ENCODE results near the gene FAM53A.

Gene FAM53A

GRCh38 chr4:1595789-1596325 lies 88.3 kb downstream of the FAM53A start:
- H3K4me3 ChIP-seq (ENCODE audit: low read depth, low read length) = no peak overlapping the region

- H3K4me3 ChIP-seq (ENCODE audit: low read depth, low read length) = no peak overlapping the region
Observed at GRCh38 chr4:1594871-1595788, 89.0 kb downstream of the FAM53A start.

- no peak overlapping the region for H3K4me3 ChIP-seq (ENCODE audit: low read depth, low read length)
Observed at GRCh38 chr4:1593881-1594345, 90.2 kb downstream of the FAM53A start.

DNA sequence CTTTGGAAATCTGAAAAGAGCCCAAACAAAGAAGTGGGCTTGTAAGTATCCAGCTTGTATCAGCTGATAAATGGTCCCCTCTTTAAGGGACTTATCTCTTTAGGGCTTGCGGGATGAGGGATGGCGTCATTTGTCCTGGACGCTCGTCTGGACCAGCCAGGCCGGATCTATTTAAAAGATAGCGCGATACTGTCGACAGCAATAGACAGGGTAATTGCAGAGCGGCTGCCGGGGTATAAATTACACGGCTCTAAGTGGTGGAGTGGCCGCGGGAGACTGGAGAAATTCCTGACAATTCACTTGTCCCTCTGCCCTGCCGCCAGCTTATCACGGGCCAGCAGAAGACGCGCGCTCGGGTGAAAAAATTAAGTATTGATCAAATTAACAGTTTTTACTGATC lies 90.7 kb downstream of the FAM53A start:
- no peak overlapping the region for H3K4me3 ChIP-seq (ENCODE audit: low read depth, low read length)

DNA sequence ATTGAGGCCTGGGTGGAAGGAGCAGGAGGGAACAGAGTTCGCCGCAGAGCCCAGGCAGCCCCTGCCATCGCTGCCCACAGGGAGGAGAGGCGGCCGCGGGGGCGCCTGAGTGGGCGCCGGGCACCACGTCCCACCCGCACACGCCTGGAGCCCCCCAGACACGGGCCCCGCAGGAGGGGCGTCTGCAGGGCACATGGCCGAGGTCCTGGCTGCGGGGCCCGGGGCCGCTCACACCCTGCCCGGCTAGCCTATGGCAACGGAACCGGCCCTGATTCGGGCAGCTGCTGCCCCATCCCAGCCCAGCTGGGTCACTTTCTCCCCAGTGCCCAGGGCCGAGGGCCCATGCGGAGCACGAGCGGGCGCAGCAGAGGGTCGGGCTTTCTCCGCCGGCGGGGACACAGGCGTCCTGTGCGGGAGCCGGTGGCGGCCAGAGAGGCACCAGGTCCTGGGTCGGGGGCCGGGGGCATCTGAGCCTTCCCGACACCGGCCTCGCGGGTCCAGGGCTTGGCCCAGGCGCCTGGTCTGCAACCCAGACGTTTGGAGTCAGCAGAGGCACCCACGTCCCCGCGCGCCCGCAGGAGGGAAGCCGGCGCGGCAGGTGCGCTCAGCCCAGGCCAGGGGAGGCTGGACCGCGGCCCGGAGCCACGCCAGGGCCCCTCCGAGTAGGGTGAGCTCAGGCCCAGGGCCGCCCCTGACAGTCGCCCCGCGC lies 91.2 kb downstream of the FAM53A start:
- H3K4me3 ChIP-seq (ENCODE audit: low read depth, low read length) = no peak overlapping the region

- H3K4me3 ChIP-seq (ENCODE audit: low read depth, low read length) = no peak overlapping the region
Observed at GRCh38 chr4:1592068-1592708, 91.9 kb downstream of the FAM53A start.

DNA sequence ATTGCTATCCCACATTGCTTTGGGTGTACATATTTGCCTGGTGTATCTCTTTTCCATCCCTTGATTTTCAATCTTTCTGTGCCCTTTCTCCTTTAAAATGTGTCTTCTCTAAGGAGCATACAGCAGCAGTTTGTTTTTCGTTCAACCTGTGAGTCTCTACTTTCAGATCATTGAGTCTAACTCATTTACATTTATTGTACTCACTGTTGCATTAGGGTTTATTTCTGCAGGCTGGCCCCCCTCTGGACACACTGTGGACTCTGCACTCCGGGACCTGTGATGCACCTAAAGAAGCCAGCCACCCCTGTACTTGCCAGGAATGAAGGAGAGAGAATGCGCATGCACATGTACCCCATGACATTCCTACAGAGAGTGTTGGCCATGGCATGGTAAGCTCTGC lies 93.0 kb downstream of the FAM53A start:
- no peak overlapping the region for H3K4me3 ChIP-seq (ENCODE audit: low read depth, low read length)

- no peak overlapping the region for H3K4me3 ChIP-seq (ENCODE audit: low read depth, low read length)
Observed at GRCh38 chr4:1590244-1590643, 93.9 kb downstream of the FAM53A start.
